ENCODE results near the gene PLAAT5.

The PLAAT5 gene

DNA sequence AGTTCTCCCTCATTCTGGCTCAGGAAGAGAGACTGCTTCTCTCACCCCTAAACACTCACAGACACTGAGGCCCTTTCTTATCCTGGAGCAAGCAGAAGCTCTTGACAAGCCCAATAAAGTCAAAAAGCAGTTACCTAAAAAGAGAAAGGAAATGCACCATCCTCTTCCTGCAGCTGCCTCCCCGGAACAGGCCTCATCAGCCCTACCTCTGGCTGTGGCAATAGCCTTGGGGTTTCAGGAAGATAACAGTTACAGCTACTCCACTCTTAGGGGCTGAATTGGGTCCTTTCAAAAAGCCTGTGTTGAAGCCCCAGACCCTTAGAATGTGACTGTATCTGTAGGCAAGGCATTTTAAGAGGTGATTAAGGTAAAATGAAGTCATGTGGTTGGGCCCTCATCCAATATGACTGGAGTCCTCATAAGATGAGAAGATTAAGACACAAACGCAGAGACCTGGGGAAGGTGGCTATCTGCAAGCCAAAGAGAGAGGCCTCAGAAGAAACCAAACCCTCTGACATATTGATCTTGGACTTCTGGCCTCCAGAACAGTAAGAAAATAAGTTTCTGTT, 11.4 kb upstream of the PLAAT5 start:
- Histone ChIP-seq H3K36me3 (ENCODE audit: control insufficient read depth, insufficient read depth, low read length) (no peaks in the 10 kb centered on the region), H3K9me3 (ENCODE audit: control insufficient read depth, insufficient read depth, low read length) (peaks cover 17% of the 10 kb centered on the region), H3K27ac (ENCODE audit: low read depth, low read length) (no peak overlapping the region), H3K27me3 (ENCODE audit: control insufficient read depth, insufficient read depth, low read length) (no peaks in the 10 kb centered on the region), H3K4me3 (ENCODE audit: low read depth, low read length) (no peak overlapping the region), H3K4me1 (ENCODE audit: control insufficient read depth, insufficient read depth, low read length) (peaks cover 26% of the 10 kb centered on the region), H3K9ac (ENCODE audit: low read depth, low read length) (no peak overlapping the region)

DNA sequence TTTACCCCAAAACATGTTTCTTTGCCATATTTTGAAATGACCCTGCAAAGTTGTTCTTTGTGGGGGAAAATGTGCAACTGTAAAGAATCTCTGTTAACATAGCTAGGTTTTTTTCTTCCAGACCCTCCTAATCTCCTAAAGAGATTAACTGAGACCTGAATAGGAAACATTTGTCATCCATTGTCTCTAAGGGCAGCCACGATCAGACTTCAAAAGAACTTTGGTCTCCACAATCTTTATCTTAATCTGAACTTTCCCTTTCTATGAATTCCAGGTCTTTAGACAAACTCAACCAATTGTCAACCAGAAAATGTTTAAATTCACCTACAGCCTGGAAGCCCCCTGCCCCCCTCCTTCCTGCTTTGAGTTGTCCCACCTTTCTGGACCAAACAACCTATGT, 10.3 kb upstream of the PLAAT5 start:
- Histone ChIP-seq H3K9me3 (ENCODE audit: control insufficient read depth, insufficient read depth, low read length) (peaks cover 17% of the 10 kb centered on the region), H3K36me3 (ENCODE audit: control insufficient read depth, insufficient read depth, low read length) (no peaks in the 10 kb centered on the region), H3K27me3 (ENCODE audit: control insufficient read depth, insufficient read depth, low read length) (no peaks in the 10 kb centered on the region), H3K4me1 (ENCODE audit: control insufficient read depth, insufficient read depth, low read length) (peaks cover 23% of the 10 kb centered on the region), H3K27ac (ENCODE audit: low read depth, low read length) (no peak overlapping the region), H3K9ac (ENCODE audit: low read depth, low read length) (no peak overlapping the region), H3K4me3 (ENCODE audit: low read depth, low read length) (no peak overlapping the region)

DNA sequence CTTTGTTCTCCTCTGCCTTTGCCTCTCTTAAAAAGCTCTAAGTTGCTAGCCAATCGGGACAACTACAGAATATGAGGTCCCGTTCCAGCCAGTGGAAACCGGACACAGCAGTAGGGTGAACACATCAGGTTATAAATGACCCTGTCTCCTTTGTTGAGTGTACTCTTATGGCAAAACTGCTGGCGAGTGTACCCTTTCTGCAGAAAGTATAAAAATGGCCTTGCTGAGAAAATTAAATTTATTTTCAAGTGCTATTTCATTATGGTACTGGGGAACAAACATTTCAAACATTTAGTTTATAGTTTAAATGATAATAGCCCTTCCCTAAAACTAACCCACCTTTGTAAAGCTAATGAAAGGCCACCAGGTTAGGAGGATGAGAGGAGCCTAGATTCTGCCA, 8.9 kb upstream of the PLAAT5 start:
- Histone ChIP-seq H3K4me3 (ENCODE audit: low read depth, low read length) (no peak overlapping the region), H3K9me3 (ENCODE audit: control insufficient read depth, insufficient read depth, low read length) (peaks cover 17% of the 10 kb centered on the region), H3K4me1 (ENCODE audit: control insufficient read depth, insufficient read depth, low read length) (peaks cover 16% of the 10 kb centered on the region), H3K9ac (ENCODE audit: low read depth, low read length) (no peak overlapping the region), H3K27ac (ENCODE audit: low read depth, low read length) (no peak overlapping the region), H3K27me3 (ENCODE audit: control insufficient read depth, insufficient read depth, low read length) (no peaks in the 10 kb centered on the region), H3K36me3 (ENCODE audit: control insufficient read depth, insufficient read depth, low read length) (no peaks in the 10 kb centered on the region)

DNA sequence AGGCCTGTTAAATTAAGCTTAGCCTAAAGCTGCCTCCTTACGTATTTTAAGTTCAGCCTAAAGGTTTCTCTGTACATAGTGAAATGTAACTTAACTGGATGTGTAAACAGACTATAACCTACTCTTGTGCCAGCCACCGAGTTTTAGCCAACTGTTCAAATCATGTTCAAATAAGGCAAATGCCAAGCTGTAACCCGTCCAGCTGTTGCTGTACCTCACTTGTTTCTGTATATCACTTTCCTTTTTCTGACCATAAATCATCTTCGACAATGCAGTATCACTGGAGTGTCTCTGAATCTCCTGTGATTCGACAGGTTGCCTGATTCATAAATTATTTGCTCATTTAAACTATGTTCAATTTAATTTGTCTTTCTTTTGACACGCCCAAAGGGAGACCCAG, 4.0 kb upstream of the PLAAT5 start:
- no peaks in the 10 kb centered on the region for H3K36me3 ChIP-seq (ENCODE audit: control insufficient read depth, insufficient read depth, low read length)
- H3K9me3 ChIP-seq (ENCODE audit: control insufficient read depth, insufficient read depth, low read length) = peaks cover 17% of the 10 kb centered on the region
- peaks cover 17% of the 10 kb centered on the region for H3K4me1 ChIP-seq (ENCODE audit: control insufficient read depth, insufficient read depth, low read length)
- H3K27me3 ChIP-seq (ENCODE audit: control insufficient read depth, insufficient read depth, low read length) = peaks cover 4% of the 10 kb centered on the region; the same call in 1 of the 2 replicates
- no peak overlapping the region for H3K9ac ChIP-seq (ENCODE audit: low read depth, low read length)
- H3K4me3 ChIP-seq (ENCODE audit: low read depth, low read length) = no peak overlapping the region
- no peak overlapping the region for H3K27ac ChIP-seq (ENCODE audit: low read depth, low read length)

DNA sequence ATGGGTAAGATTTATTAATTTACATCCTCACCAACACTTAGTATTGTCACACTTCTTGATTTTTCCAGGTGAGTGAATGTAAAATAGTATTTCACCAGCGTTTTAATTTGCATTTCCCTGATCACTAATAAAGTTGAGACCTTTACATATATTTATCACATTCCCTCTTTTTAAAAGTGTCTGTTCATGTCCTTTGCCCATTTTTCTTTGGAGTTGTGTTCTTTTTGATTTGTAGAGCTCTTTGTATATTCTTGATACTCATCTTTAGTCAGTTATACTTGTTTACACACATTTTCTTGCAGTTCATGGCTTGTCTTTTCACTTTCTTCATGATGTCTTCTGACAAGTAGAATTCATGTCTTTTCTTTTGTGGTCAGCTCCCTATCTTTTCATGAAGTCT, 2.2 kb upstream of the PLAAT5 start:
- Histone ChIP-seq H3K4me3 (ENCODE audit: low read depth, low read length) (no peak overlapping the region), H3K27me3 (ENCODE audit: control insufficient read depth, insufficient read depth, low read length) (peaks cover 4% of the 10 kb centered on the region; the same call in 1 of the 2 replicates), H3K4me1 (ENCODE audit: control insufficient read depth, insufficient read depth, low read length) (peaks cover 32% of the 10 kb centered on the region), H3K9me3 (ENCODE audit: control insufficient read depth, insufficient read depth, low read length) (peaks cover 10% of the 10 kb centered on the region; the same call in 1 of the 2 replicates), H3K9ac (ENCODE audit: low read depth, low read length) (no peak overlapping the region), H3K36me3 (ENCODE audit: control insufficient read depth, insufficient read depth, low read length) (no peaks in the 10 kb centered on the region), H3K27ac (ENCODE audit: low read depth, low read length) (no peak overlapping the region)

DNA sequence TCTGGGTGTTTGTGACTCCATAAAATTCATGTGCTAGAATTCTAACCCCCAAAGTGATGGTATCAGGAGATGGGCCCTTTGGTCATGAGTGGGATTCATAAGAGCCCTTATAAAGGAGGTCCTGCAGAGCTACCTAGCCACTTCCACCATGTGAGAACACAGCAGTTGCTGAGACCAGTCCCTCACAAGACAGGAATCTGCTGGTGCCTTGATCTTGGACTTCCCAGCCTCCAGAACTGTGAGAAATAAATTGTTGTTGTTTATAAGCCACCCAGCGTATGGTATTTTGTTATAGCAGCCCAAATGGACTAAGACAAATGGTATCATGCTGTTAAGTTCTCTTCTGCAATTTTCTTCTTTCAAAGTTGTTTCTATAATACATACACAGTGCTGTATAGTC, 1.5 kb upstream of the PLAAT5 start:
- Histone ChIP-seq H3K4me1 (ENCODE audit: control insufficient read depth, insufficient read depth, low read length) (peaks cover 32% of the 10 kb centered on the region), H3K27ac (ENCODE audit: low read depth, low read length) (no peak overlapping the region), H3K9ac (ENCODE audit: low read depth, low read length) (no peak overlapping the region), H3K27me3 (ENCODE audit: control insufficient read depth, insufficient read depth, low read length) (peaks cover 4% of the 10 kb centered on the region; the same call in 1 of the 2 replicates), H3K36me3 (ENCODE audit: control insufficient read depth, insufficient read depth, low read length) (no peaks in the 10 kb centered on the region), H3K9me3 (ENCODE audit: control insufficient read depth, insufficient read depth, low read length) (peaks cover 10% of the 10 kb centered on the region; the same call in 1 of the 2 replicates), H3K4me3 (ENCODE audit: low read depth, low read length) (no peak overlapping the region)

DNA sequence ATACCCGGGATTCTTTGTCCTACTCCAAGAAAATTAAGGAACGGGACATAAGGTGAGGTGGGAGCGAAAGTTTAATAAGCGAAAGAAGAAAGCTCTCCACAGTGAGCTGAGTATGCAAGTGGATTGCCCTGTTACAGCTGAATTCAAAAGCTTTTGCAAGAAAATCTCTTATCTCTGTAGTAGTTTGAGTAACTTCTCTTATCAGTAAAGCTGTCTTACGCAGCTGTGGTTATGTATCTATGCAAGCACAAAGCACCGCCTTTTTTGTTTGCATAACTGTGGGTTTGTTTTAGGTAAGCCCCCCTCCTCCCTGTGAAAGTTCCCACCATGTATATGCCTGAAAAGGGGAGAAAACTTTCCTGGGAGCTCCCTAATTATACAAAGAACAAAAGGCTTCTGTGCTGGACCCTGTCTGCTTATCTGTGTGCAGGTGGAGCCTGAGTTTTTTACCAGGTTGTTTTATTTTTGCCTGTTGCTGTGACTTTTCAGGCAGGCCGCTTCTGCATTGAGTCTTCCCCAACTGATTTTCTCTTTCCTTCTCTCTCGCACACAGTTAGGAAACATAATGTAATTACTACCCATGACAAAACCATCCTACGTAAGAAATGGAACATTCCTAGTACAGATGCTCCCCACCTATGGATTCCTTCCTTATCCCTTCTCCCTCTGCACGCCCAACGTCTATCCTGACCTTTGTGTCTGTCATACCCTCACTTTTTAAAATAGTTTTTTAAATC, 837 bp upstream of the PLAAT5 start:
- peaks cover 4% of the 10 kb centered on the region; the same call in 1 of the 2 replicates for H3K27me3 ChIP-seq (ENCODE audit: control insufficient read depth, insufficient read depth, low read length)
- H3K4me1 ChIP-seq (ENCODE audit: control insufficient read depth, insufficient read depth, low read length) = peaks cover 32% of the 10 kb centered on the region
- peak overlapping the region; percentile 67 for H3K4me3 ChIP-seq (ENCODE audit: low read depth, low read length)
- no peaks in the 10 kb centered on the region for H3K36me3 ChIP-seq (ENCODE audit: control insufficient read depth, insufficient read depth, low read length)
- no peak overlapping the region for H3K27ac ChIP-seq (ENCODE audit: low read depth, low read length)
- peaks cover 10% of the 10 kb centered on the region; the same call in 1 of the 2 replicates for H3K9me3 ChIP-seq (ENCODE audit: control insufficient read depth, insufficient read depth, low read length)
- peak overlapping the region; percentile 70; the same call in 1 of the 2 replicates for H3K9ac ChIP-seq (ENCODE audit: low read depth, low read length)

DNA sequence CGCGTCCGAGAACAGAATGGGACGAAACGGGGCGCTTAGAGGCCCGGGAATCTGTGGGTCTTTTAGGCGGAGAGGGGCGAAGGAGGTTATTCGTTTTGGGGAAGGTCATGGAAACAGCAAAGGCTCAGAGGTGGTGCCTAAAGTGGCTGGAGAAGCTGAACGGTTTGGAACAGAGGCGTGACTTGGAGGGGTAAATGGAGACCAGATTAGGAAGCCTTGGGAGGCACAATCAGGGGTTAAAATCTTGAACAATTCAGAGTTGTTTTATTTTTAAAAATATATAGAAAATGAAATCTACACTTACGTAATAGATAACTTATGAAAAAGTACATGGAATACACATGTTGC, 247 bp upstream of the PLAAT5 start:
- Histone ChIP-seq H3K9ac (ENCODE audit: low read depth, low read length) (peak overlapping the region; percentile 70), H3K9me3 (ENCODE audit: control insufficient read depth, insufficient read depth, low read length) (peaks cover 12% of the 10 kb centered on the region; the same call in 1 of the 2 replicates), H3K36me3 (ENCODE audit: control insufficient read depth, insufficient read depth, low read length) (no peaks in the 10 kb centered on the region), H3K27ac (ENCODE audit: low read depth, low read length) (no peak overlapping the region), H3K4me1 (ENCODE audit: control insufficient read depth, insufficient read depth, low read length) (peaks cover 32% of the 10 kb centered on the region), H3K4me3 (ENCODE audit: low read depth, low read length) (peak overlapping the region; percentile 67), H3K27me3 (ENCODE audit: control insufficient read depth, insufficient read depth, low read length) (peaks cover 4% of the 10 kb centered on the region; the same call in 1 of the 2 replicates)

DNA sequence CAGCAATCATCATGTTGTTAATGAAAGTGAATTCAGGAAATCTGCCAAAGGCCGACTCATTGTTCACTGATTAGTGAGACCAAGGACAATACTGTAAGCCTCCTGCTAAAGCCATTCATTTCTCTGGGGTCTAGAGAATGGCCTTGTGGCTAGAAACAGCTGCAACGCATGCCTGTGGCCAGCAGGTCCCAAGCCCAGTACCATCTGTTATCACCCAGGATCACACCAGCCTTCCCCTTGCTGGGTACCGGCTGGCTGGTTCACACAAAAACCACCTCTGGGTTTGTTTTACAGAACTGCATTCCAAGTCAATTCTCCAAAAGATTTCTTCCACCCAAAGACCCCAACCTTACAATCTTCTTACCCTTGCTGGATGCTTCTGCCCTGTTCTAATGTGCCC, 1.1 kb downstream of the PLAAT5 start:
- Histone ChIP-seq H3K27me3 (ENCODE audit: control insufficient read depth, insufficient read depth, low read length) (peaks cover 4% of the 10 kb centered on the region; the same call in 1 of the 2 replicates), H3K36me3 (ENCODE audit: control insufficient read depth, insufficient read depth, low read length) (no peaks in the 10 kb centered on the region), H3K4me1 (ENCODE audit: control insufficient read depth, insufficient read depth, low read length) (peaks cover 32% of the 10 kb centered on the region), H3K9me3 (ENCODE audit: control insufficient read depth, insufficient read depth, low read length) (peaks cover 26% of the 10 kb centered on the region), H3K9ac (ENCODE audit: low read depth, low read length) (0 out of 2 replicates have a peak overlapping the region, but pooled peaks have one; percentile 70), H3K27ac (ENCODE audit: low read depth, low read length) (no peak overlapping the region), H3K4me3 (ENCODE audit: low read depth, low read length) (peak overlapping the region; percentile 67)

DNA sequence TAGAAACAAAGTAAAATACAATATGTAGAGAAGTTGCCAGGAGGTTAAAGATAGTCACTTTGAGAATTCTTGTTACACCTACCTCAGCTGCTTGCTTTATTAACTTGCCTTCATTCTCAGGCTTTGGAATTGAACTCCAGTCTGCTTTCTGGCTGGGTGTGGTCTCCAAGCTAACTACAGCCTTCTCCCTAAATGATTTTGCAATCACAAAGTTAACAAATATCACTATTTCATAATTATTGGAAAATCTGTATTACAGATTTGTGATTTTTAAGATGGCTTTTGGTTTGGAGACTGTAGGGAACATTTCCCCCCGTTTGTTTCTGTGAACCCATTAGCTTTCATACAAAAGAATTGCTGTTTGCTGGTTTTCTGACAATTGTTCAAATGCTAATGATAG, 2.2 kb downstream of the PLAAT5 start:
- Histone ChIP-seq H3K4me3 (ENCODE audit: low read depth, low read length) (no peak overlapping the region), H3K27ac (ENCODE audit: low read depth, low read length) (no peak overlapping the region), H3K4me1 (ENCODE audit: control insufficient read depth, insufficient read depth, low read length) (peaks cover 32% of the 10 kb centered on the region), H3K9me3 (ENCODE audit: control insufficient read depth, insufficient read depth, low read length) (peaks cover 29% of the 10 kb centered on the region), H3K27me3 (ENCODE audit: control insufficient read depth, insufficient read depth, low read length) (peaks cover 4% of the 10 kb centered on the region; the same call in 1 of the 2 replicates), H3K36me3 (ENCODE audit: control insufficient read depth, insufficient read depth, low read length) (no peaks in the 10 kb centered on the region), H3K9ac (ENCODE audit: low read depth, low read length) (no peak overlapping the region)

DNA sequence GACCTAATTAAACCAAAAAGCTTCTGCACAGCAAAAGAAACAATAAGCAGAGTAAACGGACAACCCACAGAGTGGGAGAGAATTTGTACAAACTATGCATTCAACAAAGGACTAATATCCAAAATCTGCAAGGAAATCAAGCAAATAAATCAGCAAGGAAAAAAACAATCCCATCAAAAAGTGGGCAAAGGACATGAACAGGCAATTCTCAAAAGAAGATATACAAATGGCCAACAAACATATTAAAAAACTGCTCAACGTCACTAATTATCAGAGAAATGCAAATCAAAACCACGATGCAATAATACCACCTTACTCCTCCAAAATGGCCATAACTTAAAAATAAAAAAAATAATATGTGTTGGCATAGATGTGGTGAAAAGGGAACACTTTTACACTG, 5.2 kb downstream of the PLAAT5 start:
- peaks cover 4% of the 10 kb centered on the region; the same call in 1 of the 2 replicates for H3K27me3 ChIP-seq (ENCODE audit: control insufficient read depth, insufficient read depth, low read length)
- no peak overlapping the region for H3K9ac ChIP-seq (ENCODE audit: low read depth, low read length)
- H3K4me3 ChIP-seq (ENCODE audit: low read depth, low read length) = no peak overlapping the region
- no peaks in the 10 kb centered on the region for H3K36me3 ChIP-seq (ENCODE audit: control insufficient read depth, insufficient read depth, low read length)
- peaks cover 26% of the 10 kb centered on the region for H3K4me1 ChIP-seq (ENCODE audit: control insufficient read depth, insufficient read depth, low read length)
- H3K9me3 ChIP-seq (ENCODE audit: control insufficient read depth, insufficient read depth, low read length) = peaks cover 18% of the 10 kb centered on the region
- H3K27ac ChIP-seq (ENCODE audit: low read depth, low read length) = no peak overlapping the region

All from HUES48 (cell line).